Activated T-helper 1 cell treated with anti-CD3 and anti-CD28 coated beads, Interleukin-12 subunit alpha, Interleukin-12 subunit beta, Interleukin-2, Interleukin-4 antibody, amounts not matched to agents 30 ng/mL and 10 ng/mL and 1 ng/mL, durations not matched to agents 14 hours and 24 hours and 36 hours (primary cell): ENCODE results near the gene NRXN3. TPM values are rescaled to one million over a fixed set of nuclear protein-coding genes. Genes with fewer than 3 reads are reported as not detected.

Experiments used
- DNase-seq: peaks from one replicate; pipeline ENCODE4 v3.0.0; 2021; ENCODE audit warnings: low spot score
- H3K27ac Mint-ChIP-seq: one replicate; pipeline ENCODE4 v1.8.0; 2021; ENCODE audit warnings: mild to moderate bottlenecking, mixed read lengths
- H3K27me3 Mint-ChIP-seq: one replicate; pipeline ENCODE4 v1.8.0; 2022; ENCODE audit warnings: mild to moderate bottlenecking, moderate library complexity, mixed read lengths; ENCODE audit not compliant: insufficient read depth
- H3K36me3 Mint-ChIP-seq: one replicate; pipeline ENCODE4 v1.8.0; 2021; ENCODE audit warnings: low read depth, mixed read lengths
- H3K4me1 Mint-ChIP-seq: one replicate; pipeline ENCODE4 v1.8.0; 2021; ENCODE audit warnings: low read depth, mixed read lengths
- H3K4me3 Mint-ChIP-seq: one replicate; pipeline ENCODE4 v1.8.0; 2021; ENCODE audit warnings: mild to moderate bottlenecking, moderate library complexity, mixed read lengths
- H3K9me3 Mint-ChIP-seq: one replicate; pipeline ENCODE4 v1.8.0; 2021; ENCODE audit warnings: mixed read lengths
- intact Hi-C: fragments of 100-400 bp; cut with micrococcal nuclease; formaldehyde crosslinking; loops from one replicate; pipeline ENCODE4 v1.15.1; 2024
- total RNA-seq: library from RNA; stranded (reverse); gene quantifications from 2 replicates; pipeline ENCODE4 v1.2.3, GENCODE V29; 2022

The NRXN3 gene
- total RNA-seq, 1 donor from 2014 or later: not detected

- no peak for DNase-seq
- Mint-ChIP-seq H3K9me3 (no peaks in the 10 kb centered on the region), H3K27ac (no peak overlapping the region), H3K27me3 (no peaks in the 10 kb centered on the region), H3K4me3 (no peak overlapping the region), H3K36me3 (no peaks in the 10 kb centered on the region), H3K4me1 (no peaks in the 10 kb centered on the region)
- intact Hi-C loops: no loop called here
Observed at GRCh38 chr14:78974691-78975090, 804.5 kb downstream of the NRXN3 start.

- no peaks in the 10 kb centered on the region for H3K27me3 Mint-ChIP-seq
- no peaks in the 10 kb centered on the region for H3K9me3 Mint-ChIP-seq
- intact Hi-C loops: no loop called here
- H3K36me3 Mint-ChIP-seq: no peaks in the 10 kb centered on the region
- DNase-seq: no peak
- no peak overlapping the region for H3K27ac Mint-ChIP-seq
- no peaks in the 10 kb centered on the region for H3K4me1 Mint-ChIP-seq
- no peak overlapping the region for H3K4me3 Mint-ChIP-seq
Observed at GRCh38 chr14:78975734-78976133, 805.6 kb downstream of the NRXN3 start.

GRCh38 chr14:78978896-78979295 lies 808.7 kb downstream of the NRXN3 start:
- Mint-ChIP-seq H3K4me1 (no peaks in the 10 kb centered on the region), H3K4me3 (no peak overlapping the region)

GRCh38 chr14:78982551-78982950 lies 812.4 kb downstream of the NRXN3 start:
- no peaks in the 10 kb centered on the region for H3K27me3 Mint-ChIP-seq
- H3K4me3 Mint-ChIP-seq: no peak overlapping the region
- H3K9me3 Mint-ChIP-seq: no peaks in the 10 kb centered on the region
- intact Hi-C loops: no loop called here
- H3K36me3 Mint-ChIP-seq: no peaks in the 10 kb centered on the region
- H3K4me1 Mint-ChIP-seq: no peaks in the 10 kb centered on the region
- no peak overlapping the region for H3K27ac Mint-ChIP-seq
- DNase-seq: no peak

More at GRCh38 chr14:78978896-78979295, 808.7 kb downstream of the NRXN3 start:
- Mint-ChIP-seq H3K27me3 (no peaks in the 10 kb centered on the region), H3K9me3 (no peaks in the 10 kb centered on the region), H3K36me3 (no peaks in the 10 kb centered on the region), H3K27ac (no peak overlapping the region)
- intact Hi-C loops: no loop called here
- DNase-seq: no peak

GRCh38 chr14:78983126-78983525 lies 813.0 kb downstream of the NRXN3 start:
- intact Hi-C loops: no loop called here
- no peaks in the 10 kb centered on the region for H3K27me3 Mint-ChIP-seq
- no peaks in the 10 kb centered on the region for H3K36me3 Mint-ChIP-seq
- no peak overlapping the region for H3K27ac Mint-ChIP-seq
- no peak overlapping the region for H3K4me3 Mint-ChIP-seq
- no peak for DNase-seq
- no peaks in the 10 kb centered on the region for H3K9me3 Mint-ChIP-seq
- no peaks in the 10 kb centered on the region for H3K4me1 Mint-ChIP-seq

GRCh38 chr14:78985668-78986381 lies 815.7 kb downstream of the NRXN3 start:
- no peaks in the 10 kb centered on the region for H3K27me3 Mint-ChIP-seq
- no peaks in the 10 kb centered on the region for H3K9me3 Mint-ChIP-seq
- no peak overlapping the region for H3K4me3 Mint-ChIP-seq
- no peaks in the 10 kb centered on the region for H3K4me1 Mint-ChIP-seq
- no peak for DNase-seq
- H3K27ac Mint-ChIP-seq: no peak overlapping the region
- H3K36me3 Mint-ChIP-seq: no peaks in the 10 kb centered on the region
- intact Hi-C loops: no loop called here

- no peak for DNase-seq
- no peaks in the 10 kb centered on the region for H3K9me3 Mint-ChIP-seq
- intact Hi-C loops: no loop called here
- H3K4me1 Mint-ChIP-seq: no peaks in the 10 kb centered on the region
- H3K36me3 Mint-ChIP-seq: no peaks in the 10 kb centered on the region
- no peak overlapping the region for H3K4me3 Mint-ChIP-seq
- no peaks in the 10 kb centered on the region for H3K27me3 Mint-ChIP-seq
- no peak overlapping the region for H3K27ac Mint-ChIP-seq
Observed at GRCh38 chr14:78986989-78987388, 816.8 kb downstream of the NRXN3 start.

- H3K4me1 Mint-ChIP-seq: no peaks in the 10 kb centered on the region
- no peak overlapping the region for H3K4me3 Mint-ChIP-seq
Observed at GRCh38 chr14:78989221-78989620, 819.0 kb downstream of the NRXN3 start.

GRCh38 chr14:78992867-78993266 lies 822.7 kb downstream of the NRXN3 start:
- H3K9me3 Mint-ChIP-seq: no peaks in the 10 kb centered on the region

More at GRCh38 chr14:78989221-78989620, 819.0 kb downstream of the NRXN3 start:
- Mint-ChIP-seq H3K9me3 (no peaks in the 10 kb centered on the region), H3K36me3 (no peaks in the 10 kb centered on the region), H3K27ac (no peak overlapping the region), H3K27me3 (no peaks in the 10 kb centered on the region)
- no peak for DNase-seq
- intact Hi-C loops: no loop called here

GRCh38 chr14:78997811-78998210 lies 827.6 kb downstream of the NRXN3 start:
- intact Hi-C loops: no loop called here
- no peaks in the 10 kb centered on the region for H3K9me3 Mint-ChIP-seq
- H3K4me1 Mint-ChIP-seq: no peaks in the 10 kb centered on the region
- no peak for DNase-seq
- no peaks in the 10 kb centered on the region for H3K36me3 Mint-ChIP-seq
- no peak overlapping the region for H3K27ac Mint-ChIP-seq
- H3K4me3 Mint-ChIP-seq: no peak overlapping the region
- no peaks in the 10 kb centered on the region for H3K27me3 Mint-ChIP-seq

More at GRCh38 chr14:78992867-78993266, 822.7 kb downstream of the NRXN3 start:
- Mint-ChIP-seq H3K27ac (no peak overlapping the region), H3K4me3 (no peak overlapping the region), H3K4me1 (no peaks in the 10 kb centered on the region), H3K36me3 (no peaks in the 10 kb centered on the region), H3K27me3 (no peaks in the 10 kb centered on the region)
- no peak for DNase-seq
- intact Hi-C loops: no loop called here

GRCh38 chr14:79009286-79009685 lies 839.1 kb downstream of the NRXN3 start:
- H3K9me3 Mint-ChIP-seq: no peaks in the 10 kb centered on the region
- no peak overlapping the region for H3K27ac Mint-ChIP-seq
- no peak overlapping the region for H3K4me3 Mint-ChIP-seq
- intact Hi-C loops: no loop called here
- H3K27me3 Mint-ChIP-seq: no peaks in the 10 kb centered on the region
- no peak for DNase-seq
- H3K36me3 Mint-ChIP-seq: no peaks in the 10 kb centered on the region
- no peaks in the 10 kb centered on the region for H3K4me1 Mint-ChIP-seq

- intact Hi-C loops: no loop called here
- no peaks in the 10 kb centered on the region for H3K4me1 Mint-ChIP-seq
- H3K4me3 Mint-ChIP-seq: no peak overlapping the region
- H3K27ac Mint-ChIP-seq: no peak overlapping the region
- no peaks in the 10 kb centered on the region for H3K9me3 Mint-ChIP-seq
- no peaks in the 10 kb centered on the region for H3K36me3 Mint-ChIP-seq
- DNase-seq: no peak
- H3K27me3 Mint-ChIP-seq: no peaks in the 10 kb centered on the region
Observed at GRCh38 chr14:79011091-79011919, 841.1 kb downstream of the NRXN3 start.

- no peak overlapping the region for H3K4me3 Mint-ChIP-seq
- H3K27me3 Mint-ChIP-seq: no peaks in the 10 kb centered on the region
- no peak for DNase-seq
- no peaks in the 10 kb centered on the region for H3K9me3 Mint-ChIP-seq
- intact Hi-C loops: no loop called here
- no peaks in the 10 kb centered on the region for H3K4me1 Mint-ChIP-seq
- no peaks in the 10 kb centered on the region for H3K36me3 Mint-ChIP-seq
- H3K27ac Mint-ChIP-seq: no peak overlapping the region
Observed at GRCh38 chr14:79011920-79012204, 841.7 kb downstream of the NRXN3 start.
